ENCODE measurements around the gene GNAS-AS1.

- no peak for TF ChIP-seq EZH2 (IDR thresholded peaks at IDR 0.05; ENCODE audit: low read depth)
- TF ChIP-seq CTCF (conservative IDR thresholded peaks at IDR 0.05) = no peak
Measured at GRCh38 chr20:58847463-58847862, 3.2 kb downstream of the GNAS-AS1 start.
